Right hindlimb (tissue), 1 donor: ENCODE results near the gene TEX48.

ENCODE experiments used
- DNase-seq: peaks from one replicate; pipeline ENCODE4 v3.0.0-alpha.2; 2018

TEX48 gene

GRCh38 chr9:114619191-114619761 is 62.7 kb downstream of the TEX48 start:
- no peak for DNase-seq

- DNase-seq, result peak; percentile 27
Measured at GRCh38 chr9:114616684-114617520, 65.1 kb downstream of the TEX48 start.
